Testis (tissue), 2 donors: ENCODE measurements around the gene MORN4.

Experiments
- POLR2A ChIP-seq: fragments of 450-650 bp; IDR thresholded peaks from one replicate; pipeline ENCODE4 v1.6.1; 2017; ENCODE audit warnings: antibody characterized with exemption, mild to moderate bottlenecking, moderate library complexity
- TF ChIP-seq, protein P1 (sequence below), 3 experiments: fragments of 450-650 bp in 2 of 3; fragments of 200-600 bp in 1 of 3; sonication (generic) in 1 of 3; IDR thresholded peaks; one replicate each; pipeline ENCODE4 v1.5.1; 2016 to 2019; ENCODE audit warnings: antibody characterized with exemption in 3 of 3, mild to moderate bottlenecking in 2 of 3, moderate library complexity in 1 of 3

DNA sequence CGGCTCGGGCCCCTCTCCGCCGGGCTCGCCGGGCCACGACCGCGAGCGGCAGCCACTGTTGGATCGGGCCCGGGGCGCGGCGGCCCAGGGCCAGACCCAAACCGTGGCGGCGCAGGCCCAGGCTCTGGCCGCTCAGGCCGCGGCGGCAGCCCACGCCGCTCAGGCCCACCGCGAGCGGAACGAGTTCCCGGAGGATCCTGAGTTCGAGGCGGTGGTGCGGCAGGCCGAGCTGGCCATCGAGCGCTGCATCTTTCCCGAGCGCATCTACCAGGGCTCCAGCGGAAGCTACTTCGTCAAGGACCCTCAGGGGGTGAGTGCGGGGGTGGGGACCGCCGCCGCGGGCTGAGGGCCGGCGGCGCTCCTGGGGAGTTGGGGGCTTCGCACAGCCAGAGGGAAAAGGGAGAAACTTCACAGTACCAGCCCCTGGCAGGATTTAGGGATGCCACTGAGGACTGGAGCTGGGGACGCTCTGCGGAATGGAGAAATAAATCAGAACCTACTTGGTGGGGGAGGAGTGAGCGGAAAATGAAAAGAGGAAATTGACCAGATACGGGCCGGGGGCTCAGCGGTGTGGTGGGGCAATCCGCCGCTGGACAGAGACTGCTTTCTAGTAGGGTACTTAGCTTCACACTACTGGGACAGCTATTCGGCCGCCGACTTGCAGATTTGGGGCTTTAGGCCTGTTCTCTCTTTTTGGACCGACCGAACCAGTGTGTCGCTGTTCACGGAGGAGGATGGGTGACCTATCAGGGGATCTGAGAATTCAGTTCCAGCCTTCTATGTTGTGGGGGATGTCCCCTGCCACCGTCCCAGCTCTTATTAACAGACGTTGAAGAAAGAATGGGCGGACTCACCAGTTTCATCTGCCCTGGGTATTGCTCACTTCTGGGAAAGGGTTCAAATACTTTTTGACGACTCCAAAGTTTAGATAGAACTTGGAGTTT lies 7.8 kb upstream of the MORN4 start:
- TF ChIP-seq, protein P1, sequence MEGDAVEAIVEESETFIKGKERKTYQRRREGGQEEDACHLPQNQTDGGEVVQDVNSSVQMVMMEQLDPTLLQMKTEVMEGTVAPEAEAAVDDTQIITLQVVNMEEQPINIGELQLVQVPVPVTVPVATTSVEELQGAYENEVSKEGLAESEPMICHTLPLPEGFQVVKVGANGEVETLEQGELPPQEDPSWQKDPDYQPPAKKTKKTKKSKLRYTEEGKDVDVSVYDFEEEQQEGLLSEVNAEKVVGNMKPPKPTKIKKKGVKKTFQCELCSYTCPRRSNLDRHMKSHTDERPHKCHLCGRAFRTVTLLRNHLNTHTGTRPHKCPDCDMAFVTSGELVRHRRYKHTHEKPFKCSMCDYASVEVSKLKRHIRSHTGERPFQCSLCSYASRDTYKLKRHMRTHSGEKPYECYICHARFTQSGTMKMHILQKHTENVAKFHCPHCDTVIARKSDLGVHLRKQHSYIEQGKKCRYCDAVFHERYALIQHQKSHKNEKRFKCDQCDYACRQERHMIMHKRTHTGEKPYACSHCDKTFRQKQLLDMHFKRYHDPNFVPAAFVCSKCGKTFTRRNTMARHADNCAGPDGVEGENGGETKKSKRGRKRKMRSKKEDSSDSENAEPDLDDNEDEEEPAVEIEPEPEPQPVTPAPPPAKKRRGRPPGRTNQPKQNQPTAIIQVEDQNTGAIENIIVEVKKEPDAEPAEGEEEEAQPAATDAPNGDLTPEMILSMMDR (IDR thresholded peaks at IDR 0.05): no peak
- TF ChIP-seq POLR2A: no peak
